GM19372 (cell line): ENCODE results near the gene MEOX2.

Source experiments
- ATAC-seq: cut with Tn5 transposase; IDR thresholded peaks from one replicate; pipeline ENCODE4 v1.9.1; 2021; ENCODE audit warnings: mild to moderate bottlenecking, low read depth, moderate library complexity; ENCODE audit not compliant: unreplicated experiment

The MEOX2 gene

GRCh38 chr7:15567652-15568051 is 118.8 kb downstream of the MEOX2 start:
- ATAC-seq = no peak

- ATAC-seq = no peak
These were observed 119.4 kb downstream of the MEOX2 start for GRCh38 chr7:15567036-15567435.

GRCh38 chr7:15566476-15566875 is 120.0 kb downstream of the MEOX2 start:
- no peak for ATAC-seq

GRCh38 chr7:15561835-15562234 is 124.6 kb downstream of the MEOX2 start, which contains the start of gene AGMO:
AGMO (minus strand) TSS chr7:15562015.
- ATAC-seq = no peak
